Mesenteric fat pad (tissue), 1 donor: ENCODE results near the gene POLD4. TPM values are rescaled to one million over a fixed set of nuclear protein-coding genes. Genes with fewer than 3 reads are reported as not detected.

Source experiments
- DNase-seq: peaks from one replicate; pipeline ENCODE4 v3.0.0-alpha.2; 2020; ENCODE audit warnings: low spot score
- total RNA-seq: library from RNA; stranded (reverse); fragmentation: NEBNext Ultra II Directional; extraction: Animal tissue kit (Norgen Biotek cat#: 25700); gene quantifications from one replicate; pipeline ENCODE4 v1.2.1, GENCODE V29; 2021
- donor health status: DM: yes; HTN: yes; CAD: no.

POLD4 gene
- total RNA-seq, 1 donor from 2014 or later = 72.9 TPM

- DNase-seq = no peak
Measured at GRCh38 chr11:67390947-67391303, 37.6 kb upstream of the POLD4 start.

GRCh38 chr11:67389477-67389876 lies 36.1 kb upstream of the POLD4 start:
- no peak for DNase-seq

- DNase-seq = no peak
Measured at GRCh38 chr11:67387518-67387917, 34.2 kb upstream of the POLD4 start.

- DNase-seq = no peak
Measured at GRCh38 chr11:67387069-67387468, 33.7 kb upstream of the POLD4 start.

- no peak for DNase-seq
Measured at GRCh38 chr11:67384851-67385366, 31.6 kb upstream of the POLD4 start.

- DNase-seq = no peak
Measured at GRCh38 chr11:67382276-67383136, 29.2 kb upstream of the POLD4 start.

GRCh38 chr11:67381244-67381972 lies 28.1 kb upstream of the POLD4 start:
- DNase-seq = no peak

- no peak for DNase-seq
Measured at GRCh38 chr11:67379061-67380058, 26.0 kb upstream of the POLD4 start.

GRCh38 chr11:67378544-67378943 lies 25.2 kb upstream of the POLD4 start:
- DNase-seq = no peak

- DNase-seq = no peak
Measured at GRCh38 chr11:67376873-67377808, 23.8 kb upstream of the POLD4 start.

GRCh38 chr11:67376063-67376820 lies 22.9 kb upstream of the POLD4 start:
- no peak for DNase-seq

- no peak for DNase-seq
Measured at GRCh38 chr11:67375320-67376055, 22.1 kb upstream of the POLD4 start.

GRCh38 chr11:67374571-67375281 lies 21.4 kb upstream of the POLD4 start:
- DNase-seq = no peak

- no peak for DNase-seq
Measured at GRCh38 chr11:67373648-67374570, 20.6 kb upstream of the POLD4 start.

- no peak for DNase-seq
Measured at GRCh38 chr11:67372993-67373647, 19.8 kb upstream of the POLD4 start, which contains the start of gene CLCF1. CLCF1 (minus strand) TSS chr11:67373598; CDS start chr11:67373539, 59 bp downstream.
